Choroid plexus epithelial cell (primary cell): Measurements from ENCODE around the gene PRR5.

Experiments used
- DNase-seq: peaks from one replicate; pipeline ENCODE4 v3.0.0-alpha.2; 2010; ENCODE audit warnings: low read depth
- H3K4me3 ChIP-seq: 2 replicates; pipeline ENCODE4 v1.5.1; 2011; ENCODE audit warnings: low read depth, mild to moderate bottlenecking, control low read depth, low read length, moderate library complexity
- CTCF ChIP-seq: conservative IDR thresholded peaks from 2 replicates; pipeline ENCODE4 v1.5.1; 2011; ENCODE audit warnings: low read depth, mild to moderate bottlenecking, control low read depth, inconsistent platforms, low read length, moderate library complexity

PRR5 gene

GRCh38 chr22:44661659-44662569 lies 40.1 kb upstream of the PRR5 start:
- TF ChIP-seq CTCF = no peak
- no peak for DNase-seq
- H3K4me3 ChIP-seq = no peak overlapping the region

GRCh38 chr22:44663256-44663999 lies 38.6 kb upstream of the PRR5 start:
- no peak overlapping the region for H3K4me3 ChIP-seq
- no peak for DNase-seq
- TF ChIP-seq CTCF = no peak

- DNase-seq = peak; percentile 86
- TF ChIP-seq CTCF = no peak
- no peak overlapping the region for H3K4me3 ChIP-seq
Observed at GRCh38 chr22:44664149-44664548, 37.9 kb upstream of the PRR5 start.

GRCh38 chr22:44665115-44665514 lies 36.9 kb upstream of the PRR5 start:
- H3K4me3 ChIP-seq = no peak overlapping the region
- TF ChIP-seq CTCF = no peak
- DNase-seq = no peak

- no peak for DNase-seq
- no peak for TF ChIP-seq CTCF
- no peak overlapping the region for H3K4me3 ChIP-seq
Observed at GRCh38 chr22:44666207-44666585, 35.8 kb upstream of the PRR5 start.

- TF ChIP-seq CTCF = no peak
- no peak overlapping the region for H3K4me3 ChIP-seq
Observed at GRCh38 chr22:44667276-44667675, 34.7 kb upstream of the PRR5 start.

More at GRCh38 chr22:44667276-44667675, 34.7 kb upstream of the PRR5 start:
- no peak for DNase-seq
